Osteocyte (in vitro differentiated cells): Measurements from ENCODE around the gene ST3GAL3. TPM values are rescaled to one million over a fixed set of nuclear protein-coding genes. Genes with fewer than 3 reads are reported as not detected.

Source experiments
- DNase-seq: peaks from one replicate; pipeline ENCODE4 v3.0.0; 2021; ENCODE audit warnings: mixed read lengths; ENCODE audit not compliant: unreplicated experiment; ENCODE audit errors: extremely low spot score
- H3K27ac Mint-ChIP-seq: one replicate; pipeline ENCODE4 v1.8.0; 2021; ENCODE audit warnings: mild to moderate bottlenecking, mixed read lengths; ENCODE audit not compliant: unreplicated experiment
- H3K27me3 Mint-ChIP-seq: one replicate; pipeline ENCODE4 v1.8.0; 2021; ENCODE audit warnings: mixed read lengths; ENCODE audit not compliant: unreplicated experiment
- H3K36me3 Mint-ChIP-seq: one replicate; pipeline ENCODE4 v1.8.0; 2021; ENCODE audit warnings: mixed read lengths; ENCODE audit not compliant: unreplicated experiment
- H3K4me1 Mint-ChIP-seq: one replicate; pipeline ENCODE4 v1.8.0; 2021; ENCODE audit warnings: mixed read lengths; ENCODE audit not compliant: unreplicated experiment
- H3K4me3 Mint-ChIP-seq: one replicate; pipeline ENCODE4 v1.8.0; 2021; ENCODE audit warnings: mild to moderate bottlenecking, moderate library complexity, mixed read lengths; ENCODE audit not compliant: unreplicated experiment
- H3K9me3 Mint-ChIP-seq: one replicate; pipeline ENCODE4 v1.8.0; 2021; ENCODE audit warnings: mixed read lengths; ENCODE audit not compliant: unreplicated experiment
- CTCF ChIP-seq: fragments of 200-600 bp; sonication (generic); IDR thresholded peaks from 2 replicates; pipeline ENCODE4 v1.5.0; 2021; ENCODE audit warnings: antibody characterized with exemption, mild to moderate bottlenecking, moderate library complexity
- total RNA-seq: library from RNA; stranded (reverse); gene quantifications from 2 replicates; pipeline ENCODE4 v1.2.1, GENCODE V29; 2021

Gene ST3GAL3
- total RNA-seq, 1 donor from 2014 or later: 26.4 TPM

DNA sequence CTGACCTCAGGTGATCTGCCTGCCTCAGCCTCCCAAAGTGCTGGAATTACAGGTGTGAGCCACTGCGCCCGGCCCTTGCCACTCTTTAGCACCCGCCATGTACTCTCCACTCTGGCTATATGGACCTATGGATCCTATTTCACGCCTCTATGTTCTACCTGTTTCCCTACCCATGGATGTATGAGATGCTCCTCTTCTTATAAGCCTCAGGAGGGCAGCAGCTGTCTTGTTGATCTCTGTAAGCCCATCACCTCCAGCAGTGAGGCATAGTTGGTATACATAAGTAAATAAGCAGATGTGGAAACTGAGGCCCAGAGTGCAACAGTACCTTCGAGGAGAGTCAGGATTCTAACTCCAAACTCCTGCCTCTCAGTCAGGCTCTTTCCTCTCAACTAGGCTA, 201.5 kb downstream of the ST3GAL3 start:
- Mint-ChIP-seq H3K27ac (no peak overlapping the region), H3K27me3 (no peaks in the 10 kb centered on the region), H3K4me1 (peaks cover 17% of the 10 kb centered on the region), H3K36me3 (peaks cover 3% of the 10 kb centered on the region), H3K9me3 (no peaks in the 10 kb centered on the region), H3K4me3 (no peak overlapping the region)
- no peak for DNase-seq
- TF ChIP-seq CTCF: no peak

DNA sequence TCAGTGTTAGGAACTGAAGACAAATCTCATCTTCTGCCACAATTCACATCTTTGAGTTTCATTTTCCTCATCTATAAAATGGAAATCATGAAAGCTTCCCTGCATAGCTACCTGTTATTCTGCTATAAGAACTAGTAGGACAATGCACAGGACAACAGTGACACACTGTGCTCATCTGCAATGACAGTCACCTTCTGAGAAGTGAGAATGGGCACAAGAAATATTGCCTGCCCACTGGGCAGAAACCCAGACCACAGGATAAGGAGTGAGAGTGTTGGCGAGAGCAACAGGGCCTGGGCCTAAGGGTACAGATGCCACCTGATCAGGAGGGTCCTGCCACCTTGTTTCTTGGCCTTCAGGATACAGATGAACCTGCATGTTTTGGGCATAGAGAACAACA, 203.0 kb downstream of the ST3GAL3 start:
- H3K4me1 Mint-ChIP-seq: peaks cover 17% of the 10 kb centered on the region
- DNase-seq: no peak
- H3K36me3 Mint-ChIP-seq: peaks cover 4% of the 10 kb centered on the region
- TF ChIP-seq CTCF: no peak
- H3K9me3 Mint-ChIP-seq: no peaks in the 10 kb centered on the region
- no peak overlapping the region for H3K4me3 Mint-ChIP-seq
- no peaks in the 10 kb centered on the region for H3K27me3 Mint-ChIP-seq
- no peak overlapping the region for H3K27ac Mint-ChIP-seq

GRCh38 chr1:43912607-43913006, 205.3 kb downstream of the ST3GAL3 start:
- H3K36me3 Mint-ChIP-seq: peaks cover 4% of the 10 kb centered on the region
- no peak for DNase-seq
- H3K4me3 Mint-ChIP-seq: no peak overlapping the region
- peaks cover 17% of the 10 kb centered on the region for H3K4me1 Mint-ChIP-seq
- TF ChIP-seq CTCF: no peak
- H3K9me3 Mint-ChIP-seq: no peaks in the 10 kb centered on the region
- H3K27ac Mint-ChIP-seq: peak overlapping the region; percentile 71
- H3K27me3 Mint-ChIP-seq: no peaks in the 10 kb centered on the region

DNA sequence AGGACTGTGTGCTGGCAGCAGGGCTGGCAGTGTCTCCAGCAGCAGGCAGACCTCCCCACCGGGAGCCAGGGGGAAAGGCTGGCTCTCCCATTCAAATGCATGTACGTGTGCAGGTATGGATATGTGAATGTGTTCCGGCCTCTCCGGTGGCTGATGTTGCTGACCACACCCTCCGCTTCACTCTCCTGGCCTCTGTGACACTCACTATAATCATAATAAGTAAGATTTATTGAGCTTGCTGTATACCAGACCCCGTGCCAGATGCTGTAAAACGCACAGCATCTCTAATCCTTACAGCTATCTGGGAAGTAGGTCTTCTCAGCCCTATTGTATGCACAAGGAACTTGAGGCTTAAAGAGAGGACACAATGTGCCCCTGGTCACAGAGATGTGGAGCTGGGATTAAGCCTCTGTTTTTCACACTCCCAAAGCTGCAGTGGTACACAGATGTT, 205.7 kb downstream of the ST3GAL3 start:
- Mint-ChIP-seq H3K27me3 (no peaks in the 10 kb centered on the region), H3K4me3 (no peak overlapping the region)

More for the DNA sequence above, 205.7 kb downstream of the ST3GAL3 start:
- no peak for TF ChIP-seq CTCF
- Mint-ChIP-seq H3K36me3 (peaks cover 4% of the 10 kb centered on the region), H3K27ac (no peak overlapping the region), H3K4me1 (peaks cover 17% of the 10 kb centered on the region), H3K9me3 (no peaks in the 10 kb centered on the region)
- DNase-seq: no peak
